HFFc6 (cell line): Measurements from ENCODE around the gene HBM. TPM values are rescaled to one million over a fixed set of nuclear protein-coding genes. Genes with fewer than 3 reads are reported as not detected.
A peak's percentile ranks its signal among the peaks of the same experiment; 100 is the strongest.

Experiments
- DNase-seq: peaks from one replicate; pipeline ENCODE4 v3.0.0-alpha.2; 2018
- H3K27ac Mint-ChIP-seq: 2 replicates; pipeline ENCODE4 v1.8.0; 2020; ENCODE audit warnings: mild to moderate bottlenecking, mixed read lengths
- H3K27me3 Mint-ChIP-seq: 2 replicates; pipeline ENCODE4 v1.8.0; 2021; ENCODE audit warnings: mild to moderate bottlenecking, moderate library complexity, mixed read lengths; ENCODE audit not compliant: insufficient read depth
- H3K36me3 Mint-ChIP-seq: 2 replicates; pipeline ENCODE4 v1.8.0; 2021; ENCODE audit warnings: low read depth, mixed read lengths
- H3K4me1 Mint-ChIP-seq: 2 replicates; pipeline ENCODE4 v1.8.0; 2020; ENCODE audit warnings: low read depth, mixed read lengths
- H3K4me3 Mint-ChIP-seq: 2 replicates; pipeline ENCODE4 v1.8.0; 2020; ENCODE audit warnings: mild to moderate bottlenecking, moderate library complexity, mixed read lengths
- H3K9me3 Mint-ChIP-seq: 2 replicates; pipeline ENCODE4 v1.8.0; 2020; ENCODE audit warnings: mild to moderate bottlenecking, mixed read lengths
- CTCF ChIP-seq: fragments of 200-600 bp; sonication (generic); IDR thresholded peaks from 2 replicates; pipeline ENCODE4 v1.5.0; 2021; ENCODE audit warnings: antibody characterized with exemption, mild to moderate bottlenecking
- long read RNA-seq: library from polyadenylated mRNA; unstranded; transcript quantifications from one replicate; pipeline ENCODE4 v2.0.0, GENCODE V29; 2019
- total RNA-seq, 6 experiments: library from RNA; stranded (reverse); fragmentation: NEBNext Ultra II Directional; extraction: Animal tissue kit (Norgen Biotek cat#: 25700); gene quantifications; 2 replicates in 1 of 6; 3 replicates in 5 of 6; pipeline ENCODE4 v1.2.3, GENCODE V29; 2021

Gene HBM
- not detected for total RNA-seq
- long read RNA-seq: 0 reads

GRCh38 chr16:165539-166374 lies at the start of gene HBM:
HBM (plus strand) TSS chr16:165978; CDS start chr16:165998, 20 bp downstream.
- Mint-ChIP-seq H3K27ac (no peak within 1 kb of the TSS), H3K4me3 (no peak within 1 kb of the TSS), H3K36me3 (no peaks in the 10 kb centered on the region), H3K4me1 (peaks cover 5% of the 10 kb centered on the region; the same call in 1 of the 2 replicates), H3K27me3 (peaks cover 25% of the 10 kb centered on the region), H3K9me3 (no peaks in the 10 kb centered on the region)
- no peak for TF ChIP-seq CTCF
- DNase-seq: no peak

- TF ChIP-seq CTCF: no peak
- Mint-ChIP-seq H3K27ac (no peak overlapping the region), H3K36me3 (peaks cover 14% of the 10 kb centered on the region; the same call in 1 of the 2 replicates), H3K4me1 (peaks cover 24% of the 10 kb centered on the region), H3K9me3 (no peaks in the 10 kb centered on the region), H3K4me3 (no peak overlapping the region), H3K27me3 (no peaks in the 10 kb centered on the region; the same call in 1 of the 2 replicates)
- DNase-seq: no peak
Measured at GRCh38 chr16:116015-116414, 49.8 kb upstream of the HBM start.

- Mint-ChIP-seq H3K4me3 (no peak overlapping the region), H3K4me1 (peaks cover 24% of the 10 kb centered on the region), H3K9me3 (no peaks in the 10 kb centered on the region), H3K27ac (no peak overlapping the region), H3K27me3 (no peaks in the 10 kb centered on the region; the same call in 1 of the 2 replicates), H3K36me3 (peaks cover 9% of the 10 kb centered on the region; the same call in 1 of the 2 replicates)
- DNase-seq: peak; percentile 14
- peak; percentile 92 for TF ChIP-seq CTCF
Measured at GRCh38 chr16:117379-118365, 48.1 kb upstream of the HBM start.

- no peak for DNase-seq
- Mint-ChIP-seq H3K4me1 (peaks cover 14% of the 10 kb centered on the region), H3K36me3 (peaks cover 6% of the 10 kb centered on the region; the same call in 1 of the 2 replicates), H3K27me3 (no peaks in the 10 kb centered on the region; the same call in 1 of the 2 replicates), H3K27ac (no peak overlapping the region), H3K9me3 (no peaks in the 10 kb centered on the region), H3K4me3 (no peak overlapping the region)
- TF ChIP-seq CTCF: no peak
Measured at GRCh38 chr16:118857-119256, 46.9 kb upstream of the HBM start.

- Mint-ChIP-seq H3K36me3 (0 out of 2 replicates have a peak, but pooled peaks cover 5% of the 10 kb centered on the region), H3K9me3 (no peaks in the 10 kb centered on the region), H3K4me1 (peaks cover 9% of the 10 kb centered on the region), H3K27ac (no peak overlapping the region), H3K4me3 (no peak overlapping the region), H3K27me3 (no peaks in the 10 kb centered on the region)
- no peak for TF ChIP-seq CTCF
- no peak for DNase-seq
Measured at GRCh38 chr16:119295-119694, 46.5 kb upstream of the HBM start.
